ENCODE data around the gene BPIFB4.
"Not testable (repeated sequence)": the region's sequence is repeated elsewhere in the genome, so short reads cannot be mapped to it uniquely, and the experiment has no call there.

Gene BPIFB4

DNA sequence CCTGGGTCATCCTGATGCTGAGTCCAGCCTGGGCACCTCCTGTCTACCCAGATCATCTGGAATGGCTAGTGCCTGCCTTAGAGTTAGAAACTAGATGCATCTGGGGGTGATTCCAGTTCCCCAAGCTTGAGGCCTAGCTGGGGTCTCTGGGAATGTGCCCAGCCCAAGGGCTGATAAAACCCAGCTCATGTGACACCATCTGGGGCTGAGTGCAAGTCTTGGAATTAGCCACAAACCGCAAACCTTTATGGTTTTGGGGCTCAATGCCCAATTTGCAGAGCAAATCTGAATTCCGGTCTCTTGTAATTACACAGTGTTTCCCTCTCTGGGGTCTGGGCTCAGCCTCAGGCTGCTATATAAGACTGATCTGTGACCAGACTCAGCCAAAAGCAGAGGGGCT, at the start of gene BPIFB4:
Gene BPIFB4, plus strand, starts transcription at position 385 of the 400 bp plus-strand sequence. CDS start 1,884 bp downstream, outside the sequence.
- DNase-seq: no peak

DNA sequence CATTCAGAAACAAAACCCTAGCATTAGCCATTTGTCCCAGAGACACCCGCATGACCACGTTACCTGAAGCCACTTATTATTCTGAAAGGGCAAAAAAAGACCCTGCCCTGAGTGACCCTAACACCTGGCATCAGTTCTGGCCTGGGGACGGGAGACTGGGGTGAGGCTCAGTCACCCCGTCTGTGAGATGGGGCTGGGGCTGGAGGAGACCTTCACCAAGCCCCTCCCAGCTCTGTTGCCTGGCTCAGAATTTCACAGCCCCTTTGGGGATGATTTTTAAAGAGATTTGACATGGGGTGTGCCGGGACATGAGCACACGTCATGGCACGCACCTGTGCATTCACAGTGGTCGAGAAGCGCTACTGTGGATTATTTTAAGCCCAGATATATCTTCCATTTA, 49.4 kb upstream of the BPIFB4 start:
- DNase-seq: no peak

DNA sequence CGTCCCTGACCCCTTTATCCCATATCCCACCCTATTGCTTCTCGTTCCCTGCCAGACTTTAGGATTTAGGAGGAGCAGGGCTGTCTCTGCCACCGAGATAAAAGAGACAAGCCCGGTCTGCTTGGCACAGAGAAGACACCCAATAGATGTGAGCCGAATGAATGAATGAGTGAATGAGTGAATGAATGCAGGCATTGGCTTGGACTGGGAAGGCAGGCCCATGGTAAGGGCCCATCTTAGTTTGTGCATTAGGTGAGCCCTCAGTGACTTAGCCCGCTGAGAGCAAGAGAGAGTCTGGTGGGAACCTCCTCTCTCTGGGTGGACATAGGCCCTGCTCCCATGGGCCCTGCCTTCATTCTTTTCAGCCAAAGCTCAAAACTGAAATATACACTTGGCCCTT, 48.9 kb upstream of the BPIFB4 start:
- DNase-seq: no peak

DNA sequence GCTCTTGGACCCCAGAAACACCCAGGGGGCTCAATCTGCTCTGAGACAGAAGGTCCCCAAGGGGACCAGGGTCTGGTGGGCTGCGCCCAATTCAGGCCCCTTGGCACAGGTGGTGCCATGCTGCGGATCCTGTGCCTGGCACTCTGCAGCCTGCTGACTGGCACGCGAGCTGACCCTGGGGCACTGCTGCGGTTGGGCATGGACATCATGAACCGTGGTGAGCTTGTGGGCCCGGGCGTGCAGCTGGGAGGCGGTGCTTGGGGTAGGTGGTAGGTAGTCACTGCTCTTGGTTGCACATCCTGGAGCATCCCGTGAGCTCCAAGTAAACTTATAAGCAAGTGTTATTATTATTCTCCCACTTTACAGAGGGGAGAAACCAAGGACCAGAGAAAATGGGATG, 47.9 kb upstream of the BPIFB4 start, which contains the start of gene BPIFB6:
Gene BPIFB6, plus strand, starts transcription at position 118 of the 400 bp plus-strand sequence. Its CDS starts 0 bp downstream, at position 118.
- DNase-seq: no peak

DNA sequence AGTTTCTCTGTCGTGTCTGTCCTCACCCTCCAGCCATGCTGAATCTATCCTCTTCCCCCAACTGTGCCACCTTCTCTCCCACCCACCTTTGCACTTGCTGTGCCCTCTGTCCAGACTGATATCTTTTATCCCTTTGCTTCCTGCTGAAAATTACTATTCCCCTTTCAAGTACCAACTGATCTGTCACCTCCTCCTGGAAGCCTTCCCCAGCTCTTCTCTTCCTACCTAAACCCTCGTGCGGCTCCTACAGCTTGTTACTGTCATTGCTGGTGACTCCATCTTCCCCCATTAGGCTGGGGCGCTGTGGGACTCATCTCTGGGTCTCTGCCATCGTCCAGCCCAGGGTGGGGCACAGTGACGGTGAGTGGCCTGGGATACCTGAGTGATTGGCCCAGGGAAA, 46.9 kb upstream of the BPIFB4 start:
- no peak for DNase-seq

DNA sequence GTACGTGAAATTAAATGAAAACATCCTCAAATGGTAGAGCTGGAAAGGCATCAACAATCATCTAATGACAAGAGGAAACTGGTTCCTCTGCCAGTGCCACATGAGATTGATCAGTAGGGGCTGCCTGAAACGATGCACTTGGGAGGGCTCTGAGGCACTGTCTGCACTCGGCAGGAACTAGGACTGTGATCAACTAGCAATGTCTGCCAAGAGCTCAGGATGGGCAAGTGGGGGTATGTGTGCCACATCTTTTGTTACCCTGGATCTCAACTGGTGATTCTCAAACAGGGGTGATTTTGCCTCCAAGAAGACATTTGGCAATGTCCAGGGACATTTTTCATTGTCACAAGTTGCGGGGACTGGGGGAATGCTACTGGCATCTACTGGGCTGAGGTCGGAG, 46.1 kb upstream of the BPIFB4 start:
- DNase-seq: no peak

DNA sequence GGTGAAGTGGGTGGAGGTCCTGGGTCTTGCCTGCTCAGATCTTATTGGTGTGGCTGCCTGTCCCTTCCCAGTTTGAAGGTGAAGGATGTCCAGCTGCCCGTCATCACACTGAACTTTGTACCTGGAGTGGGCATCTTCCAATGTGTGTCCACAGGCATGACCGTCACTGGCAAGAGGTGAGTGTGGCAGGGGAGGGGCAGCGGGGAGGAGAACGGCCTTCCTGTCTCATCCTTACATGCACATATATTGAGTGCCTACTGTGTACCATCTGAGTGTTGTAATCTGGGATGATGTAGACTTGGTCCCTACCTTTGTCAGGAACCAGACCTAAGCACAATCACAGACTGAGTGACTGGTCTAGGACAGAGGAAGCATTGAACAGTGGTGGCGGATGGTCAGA, 45.3 kb upstream of the BPIFB4 start:
- no peak for DNase-seq

DNA sequence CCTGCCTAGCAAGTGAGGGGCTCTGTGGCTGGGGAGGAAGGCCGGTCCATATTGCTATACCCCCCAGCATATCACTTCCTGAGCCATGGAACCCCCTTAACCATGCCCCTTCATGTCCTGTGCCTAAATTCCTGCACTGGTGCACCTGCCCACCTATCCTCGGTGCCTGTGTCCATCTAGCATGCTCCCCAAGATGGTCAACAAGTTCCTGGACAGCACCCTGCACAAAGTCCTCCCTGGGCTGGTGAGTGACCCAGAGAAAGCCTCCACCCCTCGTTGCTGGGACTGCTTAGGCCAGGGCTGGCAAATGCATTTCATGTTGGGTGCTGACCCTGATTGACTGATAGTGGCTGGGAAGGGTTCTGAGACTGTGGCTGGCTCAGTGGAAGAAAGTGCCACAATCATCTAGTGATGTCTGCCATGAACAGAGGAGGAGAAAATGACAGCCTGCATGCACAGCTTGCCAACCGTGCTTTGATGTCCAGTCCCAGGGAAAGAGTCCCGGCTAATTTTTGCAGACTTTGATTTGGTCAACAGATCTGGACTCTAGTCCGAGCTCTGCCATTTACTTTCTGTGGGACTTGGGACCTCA, 44.4 kb upstream of the BPIFB4 start:
- DNase-seq: no peak

DNA sequence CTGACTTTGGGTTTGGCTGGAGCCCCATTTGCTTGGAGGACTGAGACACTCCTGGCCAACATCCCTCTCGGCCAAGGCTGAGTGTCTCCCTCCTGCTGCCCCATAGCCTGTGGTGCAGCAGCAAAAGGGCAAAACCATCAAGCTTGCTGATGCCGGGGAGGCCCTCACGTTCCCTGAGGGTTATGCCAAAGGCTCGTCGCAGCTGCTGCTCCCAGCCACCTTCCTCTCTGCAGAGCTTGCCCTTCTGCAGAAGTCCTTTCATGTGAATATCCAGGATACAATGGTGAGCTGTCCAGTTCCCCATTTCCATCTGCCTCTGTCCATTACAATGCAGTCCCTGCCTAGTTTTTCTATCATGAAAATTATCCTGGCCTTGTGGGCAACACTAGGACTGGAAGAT, 42.0 kb upstream of the BPIFB4 start:
- DNase-seq: no peak

DNA sequence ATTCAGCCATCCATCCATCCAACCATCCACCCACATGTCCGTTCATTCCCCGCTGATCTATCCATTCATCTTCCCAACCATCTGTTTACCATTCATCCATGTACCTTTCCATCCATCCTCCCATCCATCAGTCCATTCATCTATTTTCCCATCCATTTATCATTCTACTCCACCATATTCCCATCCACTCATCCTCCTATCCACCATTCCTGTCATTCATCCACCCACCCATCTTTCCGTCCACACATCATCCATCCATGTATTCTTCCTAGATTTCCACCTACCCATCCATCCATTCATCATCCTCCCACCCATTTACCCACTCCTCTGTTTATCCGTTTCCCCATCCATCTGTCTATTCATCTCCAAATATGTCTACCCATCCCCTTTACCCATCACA, 41.2 kb upstream of the BPIFB4 start:
- no peak for DNase-seq

DNA sequence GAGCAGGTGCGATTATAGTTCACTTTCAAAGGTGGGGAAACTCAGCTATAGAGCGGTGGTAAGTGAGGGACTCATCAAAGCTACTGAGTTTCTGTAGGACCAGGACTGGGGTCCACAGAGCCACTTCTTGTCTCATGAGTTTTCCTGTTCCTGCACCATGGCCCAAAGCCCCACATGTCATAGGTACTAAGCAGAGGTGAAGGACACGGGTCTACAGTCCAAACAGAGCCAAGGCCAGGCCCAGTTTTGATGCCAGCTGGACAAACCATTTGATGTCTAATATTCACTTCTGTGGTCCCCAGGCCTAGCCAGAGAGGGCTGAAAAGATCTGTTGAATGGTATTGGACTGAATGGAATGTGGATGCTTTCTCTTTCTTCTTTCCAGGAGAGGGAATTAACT, 37.0 kb upstream of the BPIFB4 start:
- no peak for DNase-seq

DNA sequence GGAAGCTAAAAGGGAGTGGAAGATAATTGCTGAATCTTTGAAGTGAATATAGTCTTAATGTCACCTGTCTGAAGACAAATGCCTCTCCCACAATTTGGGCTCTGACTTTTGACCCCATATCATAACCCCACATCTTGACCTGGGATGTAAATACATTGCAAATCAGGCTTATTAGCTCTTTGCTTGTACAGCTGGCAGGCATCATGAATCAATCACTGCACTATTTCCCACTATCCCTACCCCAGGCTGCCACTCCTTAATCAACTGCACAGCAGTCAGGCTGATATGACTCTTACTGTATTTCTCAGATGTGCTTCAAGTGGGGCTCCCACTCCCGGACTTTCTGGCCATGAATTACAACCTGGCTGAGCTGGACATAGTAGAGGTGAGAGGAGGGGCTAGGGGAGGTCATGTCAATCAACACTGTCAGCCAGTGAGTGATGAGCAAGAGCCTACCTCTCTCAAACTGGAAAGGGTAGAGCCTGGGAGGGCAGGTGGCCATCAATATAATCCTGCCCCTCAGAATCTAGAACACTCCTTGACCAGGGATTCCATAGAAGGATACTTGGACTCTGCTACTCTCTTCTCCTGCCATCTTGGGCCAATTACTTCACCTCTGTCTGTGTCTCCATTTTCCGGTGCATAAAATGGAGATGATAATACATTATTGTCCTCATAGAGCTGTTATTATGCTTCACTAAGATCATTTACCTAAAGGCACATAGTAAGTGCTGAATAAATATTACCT, 36.3 kb upstream of the BPIFB4 start:
- no peak for DNase-seq

DNA sequence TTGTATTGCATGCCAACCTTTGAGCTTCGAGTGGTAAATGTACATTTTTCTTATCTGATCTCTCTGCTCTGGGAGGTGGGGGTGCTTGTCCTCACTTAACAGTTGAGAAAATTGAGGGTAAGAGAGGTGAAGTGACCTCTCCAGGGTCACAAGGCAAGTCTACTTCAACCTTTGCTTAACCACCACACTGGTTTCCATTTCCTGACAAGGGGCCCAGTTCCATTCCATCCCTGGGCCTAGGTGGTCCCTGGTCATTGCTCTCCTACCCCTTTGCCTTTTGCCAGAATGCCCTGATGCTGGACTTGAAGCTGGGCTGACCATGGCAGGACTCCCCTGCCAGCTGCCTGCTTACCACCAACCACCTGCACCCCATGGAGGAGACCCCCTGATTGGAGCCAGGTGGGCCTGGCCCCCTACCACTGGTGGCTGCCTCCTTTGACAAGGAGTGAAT, 35.7 kb upstream of the BPIFB4 start:
- DNase-seq: no peak

DNA sequence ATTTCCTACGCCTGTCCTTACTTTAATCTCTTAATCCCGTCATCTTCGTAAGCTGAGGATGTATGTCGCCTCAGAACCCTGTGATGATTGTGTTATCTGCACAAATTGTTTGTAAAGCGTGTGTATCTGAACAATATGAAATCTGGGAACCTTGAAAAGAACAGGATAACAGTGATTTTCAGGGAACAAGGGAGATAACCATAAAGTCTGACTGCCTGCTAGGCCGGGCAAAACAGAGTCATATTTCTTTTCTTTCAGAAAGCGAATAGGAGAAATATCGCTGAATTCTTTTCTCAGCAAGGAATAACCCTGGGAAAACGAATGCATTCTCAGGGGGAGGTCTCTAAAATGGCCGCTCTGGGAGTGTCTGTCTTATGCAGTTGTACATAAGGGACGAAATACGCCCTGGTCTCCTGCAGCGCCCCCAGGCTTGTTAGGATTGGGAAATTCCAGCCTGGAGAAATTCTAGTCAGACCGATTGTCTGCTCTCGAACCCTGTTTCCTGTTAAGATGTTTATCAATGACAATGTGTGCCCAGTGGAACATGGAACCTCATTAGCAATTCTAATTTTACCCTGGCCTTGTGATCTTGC, 34.2 kb upstream of the BPIFB4 start:
- DNase-seq: not testable (repeated sequence)

DNA sequence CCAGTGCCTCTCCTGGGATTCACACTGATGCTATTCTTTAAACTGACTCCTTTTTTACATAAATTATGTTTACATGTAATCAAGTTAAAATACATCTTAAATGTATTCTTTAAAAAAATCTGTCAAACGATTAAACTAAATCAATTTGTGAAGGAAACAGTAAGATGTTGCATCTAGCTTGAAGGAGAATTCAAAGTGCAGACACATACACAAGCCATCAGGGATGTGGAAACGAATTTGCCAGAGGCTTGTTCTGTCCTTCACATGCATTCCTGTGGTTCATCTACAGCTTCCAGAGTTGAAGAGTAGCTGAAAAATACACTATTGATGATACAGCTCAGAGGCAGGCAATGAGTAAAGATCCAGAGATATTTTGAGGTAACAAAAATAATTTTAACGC, 33.0 kb upstream of the BPIFB4 start:
- no peak for DNase-seq

DNA sequence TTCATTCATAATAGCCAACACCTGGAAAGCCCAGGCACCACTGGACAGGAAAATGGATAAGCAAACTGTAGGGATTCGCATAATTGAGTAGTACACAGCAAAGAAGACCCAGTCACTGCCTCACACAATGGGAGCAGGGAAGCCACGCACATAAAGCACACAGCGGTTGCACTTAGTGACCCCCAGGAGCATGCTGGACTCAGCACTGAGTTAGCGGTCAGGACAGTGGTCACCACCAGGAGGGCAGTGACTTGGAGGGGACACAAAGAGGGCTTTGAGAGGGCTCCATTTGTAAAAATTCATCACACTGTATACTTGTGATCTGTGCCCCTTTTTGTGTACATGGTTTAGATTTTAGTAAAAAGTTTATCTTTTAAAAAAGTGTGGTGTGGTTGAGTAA, 28.1 kb upstream of the BPIFB4 start:
- no peak for DNase-seq

DNA sequence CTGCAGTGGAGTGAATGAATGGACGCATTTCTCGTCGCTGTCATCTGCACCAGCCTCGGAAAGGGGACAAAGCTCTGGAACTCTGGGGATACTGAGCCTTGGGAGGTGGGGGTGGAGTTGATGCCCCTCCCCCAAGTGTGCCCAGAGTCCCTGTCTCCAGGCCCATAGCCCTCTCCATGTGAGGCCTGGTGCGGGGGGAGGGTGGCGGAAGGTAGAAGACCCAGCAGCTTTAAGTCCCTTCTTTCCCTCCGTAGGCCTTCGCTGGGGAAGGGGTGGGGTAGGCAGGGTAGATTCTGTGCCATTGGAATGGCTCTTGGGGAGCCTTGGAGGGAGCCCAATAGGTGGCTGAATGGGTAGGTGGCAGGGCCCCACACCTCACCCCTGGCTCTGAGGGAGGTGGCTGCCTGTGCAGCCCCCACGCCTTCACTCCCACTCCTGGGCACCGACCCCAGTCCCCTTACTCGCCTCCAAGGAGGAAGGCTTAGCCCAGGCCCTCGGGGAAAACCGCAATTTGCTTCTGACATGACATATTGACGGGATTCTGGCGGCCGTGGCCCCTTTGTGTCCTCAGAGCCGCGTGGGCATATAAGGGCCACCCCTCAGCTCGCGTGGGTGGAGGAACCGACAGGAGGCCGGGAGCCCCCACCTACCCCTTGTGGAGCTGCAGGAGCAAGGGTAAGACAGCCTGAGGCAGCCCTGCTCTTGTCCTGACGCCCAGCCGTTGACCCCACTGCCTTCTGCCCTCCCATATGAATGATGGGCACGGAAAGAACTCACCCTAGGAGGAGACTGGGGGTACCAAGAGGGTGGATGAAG, 25.9 kb upstream of the BPIFB4 start, which contains the start of gene BPIFB3:
Gene BPIFB3, plus strand, starts transcription at position 613 of the 816 bp plus-strand sequence. CDS start 1,533 bp downstream, outside the sequence.
- no peak for DNase-seq

DNA sequence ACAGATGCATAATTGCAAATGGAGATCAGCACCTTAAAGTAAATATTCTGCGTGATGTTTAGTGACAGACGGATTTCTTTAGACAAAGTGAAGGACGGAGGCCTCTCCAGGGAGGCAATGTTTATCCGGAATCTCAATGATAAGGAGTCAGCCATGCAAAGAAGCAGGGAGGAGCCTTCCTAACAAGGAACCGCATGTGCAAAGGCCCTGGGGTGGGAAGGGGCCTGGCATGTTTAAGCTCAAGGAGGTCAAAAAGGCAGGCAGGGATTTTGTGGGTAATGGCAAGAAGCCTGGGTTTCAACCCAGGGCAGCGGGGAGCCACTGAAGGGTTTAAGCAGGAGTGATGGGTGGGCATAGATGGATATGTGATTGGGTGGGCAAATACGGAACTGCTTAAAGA, 25.1 kb upstream of the BPIFB4 start:
- no peak for DNase-seq

DNA sequence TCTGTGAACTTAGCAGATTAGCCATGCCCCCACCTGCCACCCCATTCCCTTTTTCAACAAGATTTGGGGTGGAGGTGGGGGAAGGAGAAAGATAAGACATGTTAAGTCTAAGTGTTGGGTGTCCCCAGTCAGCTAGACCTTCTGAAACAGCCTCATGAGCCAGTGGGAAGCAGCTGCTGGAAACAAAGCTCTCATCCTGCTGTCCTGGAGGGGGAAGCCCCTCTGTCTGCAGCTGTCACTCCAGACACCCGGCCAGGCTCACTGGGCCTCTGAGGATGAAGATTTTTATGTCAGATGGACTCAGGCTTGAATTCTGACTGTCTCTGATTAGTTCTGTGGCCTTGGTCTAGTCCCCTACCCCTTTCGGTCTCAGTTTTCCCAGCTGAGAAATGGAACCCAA, 24.7 kb upstream of the BPIFB4 start:
- DNase-seq: no peak

DNA sequence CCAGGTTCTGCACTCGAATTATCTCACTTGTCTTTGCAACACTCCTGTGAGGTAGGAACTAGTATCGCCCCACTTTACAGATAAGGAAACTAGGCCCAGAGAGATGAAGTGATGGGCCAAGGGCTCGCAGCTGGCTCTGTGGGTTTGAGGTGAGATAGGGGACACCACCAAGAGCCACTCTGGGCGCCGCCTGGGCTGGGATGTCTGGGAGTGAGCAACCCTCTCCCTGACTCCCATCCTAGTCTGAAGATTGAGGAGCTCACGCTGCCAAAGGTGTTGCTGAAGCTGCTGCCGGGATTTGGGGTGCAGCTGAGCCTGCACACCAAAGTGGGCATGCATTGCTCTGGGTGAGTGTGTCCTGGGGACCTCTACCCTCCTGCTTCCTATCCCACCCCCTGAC, 20.3 kb upstream of the BPIFB4 start:
- DNase-seq: no peak

DNA sequence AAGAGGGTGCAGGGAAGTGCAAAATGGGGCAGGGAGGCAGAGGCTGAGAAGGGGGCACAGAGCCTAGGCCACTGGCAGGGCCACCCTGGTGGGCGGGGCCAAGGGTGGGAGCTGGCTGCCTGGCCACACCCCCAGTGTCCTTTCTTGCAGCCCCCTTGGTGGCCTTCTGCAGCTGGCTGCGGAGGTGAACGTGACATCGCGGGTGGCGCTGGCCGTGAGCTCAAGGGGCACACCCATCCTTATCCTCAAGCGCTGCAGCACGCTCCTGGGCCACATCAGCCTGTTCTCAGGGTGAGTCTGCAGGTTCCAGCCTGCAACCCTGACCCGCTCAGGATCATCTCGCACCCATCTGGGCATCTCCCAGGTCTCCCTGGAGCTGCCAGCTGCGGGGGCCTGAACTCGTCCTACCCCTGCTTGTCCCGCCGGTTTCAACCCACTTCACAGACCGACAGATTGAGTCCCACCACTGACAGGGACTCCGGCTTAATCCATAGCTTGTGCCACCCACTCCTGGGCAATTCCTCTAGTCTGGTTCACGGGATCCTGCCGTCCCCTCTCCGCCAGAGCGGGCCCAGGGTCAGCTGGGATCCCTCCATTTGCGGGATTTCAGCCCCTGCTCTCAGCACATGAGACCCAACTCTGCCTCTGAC, 19.6 kb upstream of the BPIFB4 start:
- no peak for DNase-seq

DNA sequence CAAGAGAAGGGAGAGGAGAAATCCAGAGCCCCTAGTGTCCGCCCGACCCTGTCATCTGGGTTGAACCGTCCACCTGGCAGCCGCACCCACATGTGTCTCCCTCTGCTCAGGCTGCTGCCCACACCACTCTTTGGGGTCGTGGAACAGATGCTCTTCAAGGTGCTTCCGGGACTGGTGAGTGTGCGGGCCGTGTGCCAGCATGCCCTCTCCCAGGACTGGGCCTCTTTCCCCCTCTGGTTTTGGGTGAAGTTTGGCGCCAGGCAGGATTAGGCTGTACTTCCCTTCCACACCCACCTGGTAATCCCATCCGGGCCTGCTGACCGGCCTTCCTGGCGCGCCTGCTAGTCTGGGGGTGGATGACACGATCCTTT, 17.8 kb upstream of the BPIFB4 start:
- no peak for DNase-seq

All from NCI-H1436 (cell line).